SK-N-MC (cell line): ENCODE results near the gene ENO2.
"Not testable (repeated sequence)": the region's sequence is repeated elsewhere in the genome, so short reads cannot be mapped to it uniquely, and the experiment has no call there.

Source experiments
- DNase-seq: peaks from one replicate; pipeline ENCODE4 v3.0.0-alpha.2; 2011; ENCODE audit warnings: low read depth, low spot score
- H3K27ac ChIP-seq: fragments of 200-600 bp; sonication (generic); 2 replicates; pipeline ENCODE4 v1.5.1; 2016; ENCODE audit warnings: mixed run types
- H3K36me3 ChIP-seq: fragments of 200-600 bp; sonication (generic); 2 replicates; pipeline ENCODE4 v1.6.1; 2017; ENCODE audit warnings: antibody characterized with exemption, low read length, mixed read lengths; ENCODE audit not compliant: insufficient read depth
- H3K4me3 ChIP-seq: fragments of 200-600 bp; sonication (generic); 2 replicates; pipeline ENCODE4 v1.5.1; 2016
- H3K9ac ChIP-seq: fragments of 200-600 bp; sonication (generic); 2 replicates; pipeline ENCODE4 v1.8.0; 2017; ENCODE audit warnings: mixed run types, mixed read lengths; ENCODE audit not compliant: insufficient read length
- H3K9me3 ChIP-seq: fragments of 200-600 bp; sonication (generic); 2 replicates; pipeline ENCODE4 v1.6.1; 2017; ENCODE audit warnings: low read depth, mild to moderate bottlenecking, antibody characterized with exemption, low read length, moderate library complexity, mixed read lengths
- EZH2 ChIP-seq: fragments of 200-600 bp; sonication (generic); IDR thresholded peaks from one replicate; pipeline ENCODE4 v1.6.1; 2017; ENCODE audit warnings: antibody characterized with exemption
- FOXP2 ChIP-seq: optimal IDR thresholded peaks from 2 replicates; pipeline ENCODE3; 2011; ENCODE audit warnings: mild to moderate bottlenecking, moderate library complexity; ENCODE audit not compliant: insufficient read depth; ENCODE audit errors: extremely low read length, control extremely low read depth
- POLR2AphosphoS5 ChIP-seq: IDR thresholded peaks from 2 replicates; pipeline ENCODE4 v1.6.1; 2012; ENCODE audit warnings: mild to moderate bottlenecking, low read depth, low read length, borderline replicate concordance

ENO2 gene

DNA sequence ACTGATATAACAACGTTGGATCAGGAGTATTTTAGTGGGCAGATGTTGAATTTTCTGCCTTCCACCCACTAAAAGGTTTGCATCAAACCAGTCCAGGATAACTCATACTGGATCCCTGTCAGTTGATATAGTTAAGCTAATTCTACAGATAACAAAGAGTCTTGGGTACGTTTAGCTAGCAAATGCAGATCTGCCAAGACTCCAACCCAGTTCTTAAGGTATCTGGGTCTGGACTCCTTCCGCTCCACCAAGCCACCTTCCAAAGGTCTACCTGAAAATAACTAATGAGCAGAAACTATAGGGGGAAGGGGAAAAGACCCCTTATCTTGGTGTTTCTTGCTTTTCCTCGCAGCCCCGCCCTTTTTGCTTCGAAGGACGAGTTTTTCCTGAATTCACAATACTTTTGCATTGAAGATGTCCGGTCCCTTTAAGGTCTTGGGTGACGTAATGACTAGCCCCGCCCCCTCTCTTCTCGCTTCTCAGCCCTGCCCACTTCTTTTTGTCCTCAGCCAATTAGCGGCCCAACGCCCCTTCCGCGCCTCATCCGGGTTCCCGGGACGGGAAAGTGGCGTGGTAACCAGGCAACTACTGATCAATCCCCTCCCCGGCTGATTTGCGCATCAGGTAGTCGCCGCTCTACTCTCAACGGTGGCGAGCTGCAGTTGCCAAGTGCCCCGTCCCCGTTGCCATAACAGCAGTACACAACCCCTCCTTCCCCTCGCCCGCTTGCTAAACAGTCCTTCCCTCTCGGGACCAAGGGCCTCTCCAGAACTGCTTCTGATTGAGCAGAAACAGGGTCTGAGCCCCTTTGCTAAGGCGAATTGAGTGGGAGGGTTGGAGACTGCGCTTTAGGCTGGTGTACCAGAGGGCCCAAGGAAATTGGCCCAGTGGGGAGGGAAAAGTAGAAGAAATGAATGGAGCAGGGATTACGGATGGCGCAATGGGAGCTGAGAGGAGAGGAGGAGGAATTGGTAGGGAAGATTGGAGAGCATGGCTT lies 9.8 kb upstream of the ENO2 start, which contains the start of gene LRRC23:
LRRC23 (plus strand) TSS at position 543 of the 997 bp plus-strand sequence. CDS start 812 bp downstream, outside the sequence.
- H3K4me3 ChIP-seq = peak within 1 kb of the TSS; percentile 80
- H3K36me3 ChIP-seq = no peaks in the 10 kb centered on the region
- H3K27ac ChIP-seq = peak within 1 kb of the TSS; percentile 68
- TF ChIP-seq POLR2AphosphoS5 (peak; percentile 73; the same call in 1 of the 2 replicates), EZH2 (no peak), FOXP2 (no peak)
- peak; percentile 88 for DNase-seq
- peak within 1 kb of the TSS; percentile 75 for H3K9ac ChIP-seq
- H3K9me3 ChIP-seq = no peaks in the 10 kb centered on the region

DNA sequence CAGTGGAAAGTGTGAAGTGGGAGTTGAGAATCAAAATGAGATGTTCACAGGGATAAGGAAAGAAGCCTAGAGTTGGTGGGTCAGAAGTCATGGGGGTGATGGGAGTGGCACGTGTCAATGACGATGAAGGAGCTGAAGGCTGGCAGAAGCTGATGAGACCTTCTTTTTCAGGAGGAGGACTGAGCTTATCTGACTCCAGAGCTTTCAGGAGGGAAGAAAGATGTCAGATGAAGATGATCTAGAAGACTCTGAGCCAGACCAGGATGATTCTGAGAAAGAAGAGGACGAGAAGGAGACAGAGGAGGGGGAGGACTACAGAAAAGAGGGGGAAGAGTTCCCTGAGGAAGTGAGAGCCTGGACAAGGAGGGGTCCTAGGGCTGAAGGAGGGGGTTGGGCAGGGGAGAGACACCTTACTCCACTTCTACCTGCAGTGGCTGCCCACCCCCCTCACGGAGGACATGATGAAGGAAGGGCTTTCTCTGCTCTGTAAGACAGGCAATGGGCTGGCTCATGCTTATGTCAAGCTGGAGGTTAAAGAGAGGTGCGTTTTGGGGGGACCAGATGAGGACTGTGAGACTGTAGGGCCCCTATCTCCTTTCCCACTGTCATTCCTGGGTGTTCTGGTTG lies 8.9 kb upstream of the ENO2 start:
- Histone ChIP-seq H3K4me3 (peak overlapping the region; percentile 80), H3K9ac (no peak overlapping the region), H3K27ac (no peak overlapping the region)

DNA sequence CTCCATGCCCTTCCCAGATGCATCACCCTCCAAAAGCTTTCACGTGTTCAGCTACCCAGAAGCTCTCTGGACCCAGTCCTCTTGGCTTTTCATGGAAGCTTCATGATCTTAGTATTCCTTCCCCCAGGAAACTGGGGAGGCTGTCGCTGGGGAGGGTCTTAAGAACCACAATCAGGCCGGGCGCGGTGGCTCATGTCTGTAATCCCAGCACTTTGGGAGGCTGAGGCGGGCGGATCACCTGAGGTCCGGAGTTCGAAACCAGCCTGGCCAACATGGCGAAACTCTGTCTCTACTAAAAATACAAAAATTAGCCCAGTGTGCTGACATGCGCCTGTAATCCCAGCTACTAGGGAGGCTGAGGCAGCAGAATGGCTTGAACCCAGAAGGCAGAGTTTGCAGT lies 6.2 kb upstream of the ENO2 start:
- not testable (repeated sequence) for H3K36me3 ChIP-seq, H3K27ac ChIP-seq, DNase-seq, H3K9me3 ChIP-seq, H3K9ac ChIP-seq, H3K4me3 ChIP-seq

More for the DNA sequence above, 8.9 kb upstream of the ENO2 start:
- H3K36me3 ChIP-seq = no peaks in the 10 kb centered on the region
- no peaks in the 10 kb centered on the region for H3K9me3 ChIP-seq
- no peak for DNase-seq
- no peak for TF ChIP-seq EZH2
- TF ChIP-seq FOXP2 = no peak
- TF ChIP-seq POLR2AphosphoS5 = no peak

DNA sequence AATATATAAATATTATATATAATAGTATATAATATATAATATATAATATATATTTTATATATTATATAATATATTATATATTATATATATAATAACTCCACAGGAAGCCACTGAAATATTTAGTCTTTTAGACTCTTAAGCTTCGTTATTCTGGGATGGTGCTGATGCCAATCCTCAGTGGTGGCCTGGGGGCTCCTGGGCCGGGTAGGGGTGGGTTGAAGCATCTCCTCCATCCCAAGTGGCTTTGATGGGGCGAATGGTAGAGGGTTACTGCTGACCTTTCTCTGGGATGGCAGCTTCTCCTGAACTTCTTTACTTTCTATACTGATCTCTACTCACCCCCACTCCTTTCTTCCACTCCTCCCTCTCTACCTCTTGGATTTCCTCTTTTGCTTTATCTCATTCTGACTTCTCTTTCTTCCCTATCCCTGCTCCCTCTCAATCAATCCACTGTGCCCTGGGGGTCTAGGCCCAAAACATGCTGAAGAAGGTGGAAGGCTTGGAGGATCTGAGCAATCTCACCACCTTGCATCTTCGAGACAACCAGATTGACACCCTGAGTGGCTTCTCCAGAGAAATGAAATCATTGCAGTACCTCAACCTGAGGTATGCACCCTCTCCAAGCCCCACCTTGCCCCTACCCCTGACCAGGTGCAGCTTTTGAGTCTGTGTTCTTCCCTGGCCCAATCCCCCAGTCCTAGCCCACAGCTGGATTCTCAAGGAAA lies 4.8 kb upstream of the ENO2 start:
- H3K9me3 ChIP-seq = no peaks in the 10 kb centered on the region
- no peak overlapping the region for H3K4me3 ChIP-seq
- no peak for DNase-seq
- TF ChIP-seq POLR2AphosphoS5 (no peak), FOXP2 (no peak), EZH2 (no peak)
- no peak overlapping the region for H3K27ac ChIP-seq
- H3K36me3 ChIP-seq = no peaks in the 10 kb centered on the region
- no peak overlapping the region for H3K9ac ChIP-seq

DNA sequence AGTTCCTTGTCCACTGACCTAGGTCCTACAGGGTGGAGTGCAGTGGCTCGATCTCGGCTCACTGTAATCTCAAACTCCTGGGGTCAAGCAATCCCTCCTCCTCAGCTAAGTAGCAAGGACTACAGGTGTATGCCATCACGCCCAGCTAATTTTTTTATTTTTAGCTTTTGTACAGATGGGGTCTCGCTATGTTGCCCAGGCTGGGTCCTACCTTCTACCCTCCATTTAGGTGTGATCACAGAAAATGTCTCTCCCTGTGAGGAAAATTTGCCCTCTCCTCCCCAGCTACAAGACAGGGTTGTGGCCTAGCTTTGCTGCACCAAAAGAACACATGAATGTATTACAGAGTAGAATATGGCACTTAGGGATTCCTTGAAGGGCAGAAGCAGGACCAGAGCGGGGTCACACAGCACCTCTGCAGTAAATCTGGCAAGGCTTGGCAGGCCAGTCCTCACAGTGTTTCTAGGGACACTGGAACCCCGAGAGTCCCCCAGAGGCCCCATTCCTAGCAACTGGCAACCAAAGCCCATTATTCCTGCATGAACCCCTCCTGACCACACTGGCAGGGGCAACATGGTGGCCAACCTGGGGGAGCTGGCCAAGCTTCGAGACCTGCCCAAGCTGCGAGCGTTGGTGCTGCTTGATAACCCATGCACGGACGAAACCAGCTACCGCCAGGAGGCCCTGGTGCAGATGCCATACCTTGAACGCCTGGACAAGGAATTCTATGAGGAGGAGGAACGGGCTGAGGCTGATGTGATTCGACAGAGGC lies 2.0 kb upstream of the ENO2 start:
- TF ChIP-seq FOXP2 (no peak), EZH2 (no peak), POLR2AphosphoS5 (no peak)
- H3K9ac ChIP-seq = no peak overlapping the region

DNA sequence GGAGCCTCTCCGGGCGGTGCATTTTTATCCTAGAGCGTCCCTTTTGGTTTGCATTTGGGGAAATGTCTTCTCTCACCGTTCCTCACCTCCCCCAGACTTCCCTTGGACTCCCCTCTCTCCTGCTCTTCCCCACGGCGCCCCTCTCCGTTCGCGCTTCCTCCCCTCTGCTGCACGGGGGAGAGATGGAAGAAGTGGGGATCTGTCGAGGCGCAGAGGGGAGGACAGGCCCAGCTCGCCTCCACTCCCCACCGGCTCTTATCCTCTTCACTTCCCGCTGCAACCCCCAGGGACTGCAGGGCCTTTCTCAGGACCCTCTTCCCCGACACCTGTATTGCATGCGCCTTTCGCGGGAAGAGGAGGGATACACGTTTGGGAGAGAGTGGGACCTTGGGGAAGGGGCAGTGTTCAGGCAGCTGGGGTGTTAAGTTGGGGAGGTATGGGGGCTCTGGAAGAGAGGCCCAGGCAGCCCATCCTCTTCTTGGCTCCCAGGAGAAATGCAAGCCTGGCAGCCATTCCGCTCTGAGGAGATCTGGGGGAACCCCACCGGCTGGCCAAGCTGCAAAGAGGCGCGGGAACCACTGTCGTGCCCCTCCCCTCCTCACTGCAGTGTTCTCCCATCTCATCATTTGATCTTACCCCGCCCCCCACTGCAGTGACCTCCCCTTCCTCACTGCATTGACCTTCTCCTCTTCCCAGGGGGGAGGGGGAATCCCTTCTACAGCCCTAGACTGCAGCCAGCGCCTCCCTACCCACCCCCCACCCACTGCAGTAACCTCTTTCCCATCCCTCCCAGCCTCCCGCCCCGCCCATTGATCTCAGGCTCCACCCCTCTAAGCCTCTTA lies 788 bp downstream of the ENO2 start:
- Histone ChIP-seq H3K27ac (no peak overlapping the region), H3K36me3 (peaks cover 9% of the 10 kb centered on the region; the same call in 1 of the 2 replicates), H3K9ac (peak overlapping the region; percentile 64), H3K4me3 (peak overlapping the region; percentile 89), H3K9me3 (no peaks in the 10 kb centered on the region)
- no peak for DNase-seq
- TF ChIP-seq EZH2 = no peak
- no peak for TF ChIP-seq FOXP2
- TF ChIP-seq POLR2AphosphoS5 = no peak

More for the DNA sequence above, 2.0 kb upstream of the ENO2 start:
- no peak for DNase-seq
- H3K4me3 ChIP-seq = no peak overlapping the region
- no peak overlapping the region for H3K27ac ChIP-seq
- H3K9me3 ChIP-seq = no peaks in the 10 kb centered on the region
- peaks cover 8% of the 10 kb centered on the region; the same call in 1 of the 2 replicates for H3K36me3 ChIP-seq

DNA sequence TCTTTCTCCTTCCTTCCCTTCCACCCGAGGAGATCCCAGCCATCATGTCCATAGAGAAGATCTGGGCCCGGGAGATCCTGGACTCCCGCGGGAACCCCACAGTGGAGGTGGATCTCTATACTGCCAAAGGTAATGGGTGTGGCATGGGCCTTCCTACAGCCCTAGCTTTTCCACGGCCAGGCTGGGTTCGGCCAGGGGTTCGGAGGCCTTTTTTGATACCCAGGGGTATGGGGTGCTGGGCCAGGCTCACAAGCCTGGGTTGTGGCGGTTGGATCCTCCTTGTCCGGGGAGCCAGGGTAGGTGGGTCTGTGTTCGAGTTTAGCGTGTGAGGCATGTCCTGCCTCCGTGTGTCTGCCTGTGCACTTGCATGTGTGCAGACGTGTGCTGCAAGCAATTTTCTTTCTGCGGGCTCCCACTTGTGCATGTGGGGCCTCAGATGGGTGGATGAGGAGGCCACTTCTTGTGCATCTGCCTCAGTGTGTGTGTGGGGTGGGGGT lies 1.5 kb downstream of the ENO2 start:
- Histone ChIP-seq H3K4me3 (peak overlapping the region; percentile 89), H3K27ac (no peak overlapping the region), H3K36me3 (peaks cover 9% of the 10 kb centered on the region; the same call in 1 of the 2 replicates), H3K9ac (no peak overlapping the region), H3K9me3 (no peaks in the 10 kb centered on the region)
- no peak for TF ChIP-seq EZH2
- no peak for TF ChIP-seq FOXP2
- no peak for TF ChIP-seq POLR2AphosphoS5
- no peak for DNase-seq
